DOHH2 (cell line): ENCODE measurements around the gene CDS2.

Experiments
- H3F3A ChIP-seq: fragments of 200-600 bp; sonication (generic), shearing (Covaris generic); 2 replicates; pipeline ENCODE4 v1.6.0; 2016; ENCODE audit warnings: antibody characterized with exemption, mild to moderate bottlenecking; ENCODE audit not compliant: control insufficient read depth, insufficient read depth
- H3K27ac ChIP-seq: fragments of 200-600 bp; sonication (generic); 2 replicates; pipeline ENCODE4 v1.5.1; 2014; ENCODE audit warnings: low read depth, mild to moderate bottlenecking, low read length, moderate library complexity
- H3K27me3 ChIP-seq: fragments of 200-600 bp; sonication (generic); 2 replicates; pipeline ENCODE4 v1.6.1; 2014; ENCODE audit warnings: mild to moderate bottlenecking, low read length, mixed read lengths; ENCODE audit not compliant: control insufficient read depth
- H3K36me3 ChIP-seq: fragments of 200-600 bp; sonication (generic); 2 replicates; pipeline ENCODE4 v1.6.1; 2014; ENCODE audit warnings: mild to moderate bottlenecking, low read length, moderate library complexity, mixed read lengths; ENCODE audit not compliant: control insufficient read depth
- H3K4me1 ChIP-seq: fragments of 200-600 bp; sonication (generic); 2 replicates; pipeline ENCODE4 v1.6.1; 2014; ENCODE audit warnings: mild to moderate bottlenecking, low read length, mixed read lengths; ENCODE audit not compliant: control insufficient read depth
- H3K4me2 ChIP-seq: fragments of 200-600 bp; sonication (generic); 2 replicates; pipeline ENCODE4 v1.6.0; 2014; ENCODE audit warnings: mild to moderate bottlenecking, low read length, moderate library complexity
- H3K4me3 ChIP-seq: fragments of 200-600 bp; sonication (generic); 2 replicates; pipeline ENCODE4 v1.5.1; 2014; ENCODE audit warnings: mild to moderate bottlenecking, low read length, mixed read lengths
- H3K79me2 ChIP-seq: fragments of 200-600 bp; sonication (generic); 2 replicates; pipeline ENCODE4 v1.6.1; 2014; ENCODE audit warnings: mild to moderate bottlenecking, low read length, mixed read lengths; ENCODE audit not compliant: control insufficient read depth
- H3K9me2 ChIP-seq: fragments of 200-600 bp; sonication (generic); replicated peaks from 2 replicates; pipeline ENCODE4 v1.6.1; 2014; ENCODE audit warnings: mild to moderate bottlenecking, low read length, mixed read lengths; ENCODE audit not compliant: control insufficient read depth
- H3K9me3 ChIP-seq: fragments of 200-600 bp; sonication (generic); 2 replicates; pipeline ENCODE4 v1.6.1; 2014; ENCODE audit warnings: antibody characterized with exemption, low read length, mixed read lengths; ENCODE audit not compliant: control insufficient read depth, insufficient read depth
- H4K20me1 ChIP-seq: fragments of 200-600 bp; sonication (generic); 2 replicates; pipeline ENCODE4 v1.6.0; 2014; ENCODE audit warnings: low read depth, mild to moderate bottlenecking, antibody characterized with exemption, low read length, moderate library complexity; ENCODE audit not compliant: control insufficient read depth, insufficient read depth
- EZH2phosphoT487 ChIP-seq: fragments of 200-600 bp; sonication (generic); IDR thresholded peaks from 2 replicates; pipeline ENCODE4 v1.6.1; 2017; ENCODE audit warnings: borderline replicate concordance, mild to moderate bottlenecking, antibody characterized with exemption, low read length, moderate library complexity, mixed read lengths
- TF ChIP-seq, protein P1 (sequence below): fragments of 200-600 bp; sonication (generic); IDR thresholded peaks from one replicate; pipeline ENCODE4 v1.5.1; 2014; ENCODE audit warnings: antibody characterized with exemption, mild to moderate bottlenecking, low read depth, low read length; ENCODE audit not compliant: poor library complexity, severe bottlenecking

CDS2 gene

DNA sequence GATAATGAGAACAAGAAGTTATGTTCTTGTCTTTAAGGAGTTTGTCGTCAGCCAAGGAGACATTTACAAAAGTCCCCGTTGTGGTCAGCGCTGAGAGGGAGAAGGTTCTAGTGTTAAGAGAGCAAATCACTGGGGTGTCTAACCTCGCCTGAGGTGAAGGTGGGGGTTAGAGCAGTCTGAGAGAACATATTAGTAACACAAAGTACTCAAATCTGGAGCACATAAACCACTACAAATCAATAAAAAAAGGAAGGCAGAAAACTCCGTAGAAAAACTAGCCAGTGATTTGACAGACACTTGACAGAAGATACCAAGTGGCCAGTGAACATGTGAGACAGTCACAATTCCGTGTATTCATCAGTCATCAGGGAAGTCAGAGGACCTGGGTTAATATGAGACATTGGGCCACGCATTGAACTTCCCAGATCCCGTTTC, 45.4 kb downstream of the CDS2 start:
- Histone ChIP-seq H3K79me2 (peaks cover 20% of the 10 kb centered on the region; the same call in 1 of the 2 replicates), H3K9me2 (no peaks in the 10 kb centered on the region), H3K27ac (no peak overlapping the region), H3K27me3 (no peaks in the 10 kb centered on the region), H3K36me3 (peaks cover 8% of the 10 kb centered on the region; the same call in 1 of the 2 replicates), H3K4me1 (peaks cover 18% of the 10 kb centered on the region), H3K9me3 (no peaks in the 10 kb centered on the region), H3K4me3 (no peak overlapping the region), H3F3A (no peaks in the 10 kb centered on the region), H3K4me2 (no peak overlapping the region), H4K20me1 (no peaks in the 10 kb centered on the region)
- TF ChIP-seq, protein P1, sequence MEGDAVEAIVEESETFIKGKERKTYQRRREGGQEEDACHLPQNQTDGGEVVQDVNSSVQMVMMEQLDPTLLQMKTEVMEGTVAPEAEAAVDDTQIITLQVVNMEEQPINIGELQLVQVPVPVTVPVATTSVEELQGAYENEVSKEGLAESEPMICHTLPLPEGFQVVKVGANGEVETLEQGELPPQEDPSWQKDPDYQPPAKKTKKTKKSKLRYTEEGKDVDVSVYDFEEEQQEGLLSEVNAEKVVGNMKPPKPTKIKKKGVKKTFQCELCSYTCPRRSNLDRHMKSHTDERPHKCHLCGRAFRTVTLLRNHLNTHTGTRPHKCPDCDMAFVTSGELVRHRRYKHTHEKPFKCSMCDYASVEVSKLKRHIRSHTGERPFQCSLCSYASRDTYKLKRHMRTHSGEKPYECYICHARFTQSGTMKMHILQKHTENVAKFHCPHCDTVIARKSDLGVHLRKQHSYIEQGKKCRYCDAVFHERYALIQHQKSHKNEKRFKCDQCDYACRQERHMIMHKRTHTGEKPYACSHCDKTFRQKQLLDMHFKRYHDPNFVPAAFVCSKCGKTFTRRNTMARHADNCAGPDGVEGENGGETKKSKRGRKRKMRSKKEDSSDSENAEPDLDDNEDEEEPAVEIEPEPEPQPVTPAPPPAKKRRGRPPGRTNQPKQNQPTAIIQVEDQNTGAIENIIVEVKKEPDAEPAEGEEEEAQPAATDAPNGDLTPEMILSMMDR = no peak
- no peak for TF ChIP-seq EZH2phosphoT487

DNA sequence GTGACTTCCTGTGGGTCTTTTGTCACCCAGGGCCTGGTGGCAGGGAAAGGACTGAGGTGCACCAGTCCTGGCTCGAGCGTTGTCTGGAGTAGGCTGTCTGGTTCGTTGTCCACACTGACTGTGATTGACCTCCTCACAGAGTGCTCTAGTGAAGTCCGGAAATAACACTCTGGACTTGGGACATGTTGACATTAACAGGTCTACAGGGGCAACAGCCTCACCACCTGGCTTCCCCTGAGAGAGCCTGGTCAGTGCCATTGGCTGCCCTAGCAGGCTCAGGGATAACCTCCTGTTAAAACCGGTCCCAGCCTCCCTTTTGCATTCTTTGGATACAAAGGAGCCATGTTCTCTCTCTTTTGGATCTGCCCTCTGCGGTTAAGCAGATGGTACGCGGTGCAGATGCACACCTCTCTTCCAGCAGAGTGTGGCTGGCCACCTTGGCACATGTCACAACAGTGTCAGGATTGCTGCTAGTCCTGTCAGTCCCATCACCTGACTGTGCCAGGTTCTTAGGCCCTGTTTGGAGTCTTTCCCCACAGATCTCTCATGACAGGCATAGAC, 46.2 kb downstream of the CDS2 start:
- no peaks in the 10 kb centered on the region for H3K9me3 ChIP-seq
- H3K9me2 ChIP-seq = no peaks in the 10 kb centered on the region
- H3K27ac ChIP-seq = no peak overlapping the region
- no peaks in the 10 kb centered on the region for H3K27me3 ChIP-seq
- H3K4me1 ChIP-seq = peaks cover 13% of the 10 kb centered on the region
- H3K4me2 ChIP-seq = no peak overlapping the region
- no peak overlapping the region for H3K4me3 ChIP-seq
- peaks cover 20% of the 10 kb centered on the region; the same call in 1 of the 2 replicates for H3K79me2 ChIP-seq
- H3F3A ChIP-seq = no peaks in the 10 kb centered on the region
- H3K36me3 ChIP-seq = peaks cover 11% of the 10 kb centered on the region; the same call in 1 of the 2 replicates
- TF ChIP-seq EZH2phosphoT487 = no peak
- TF ChIP-seq, protein P1 = no peak
- no peaks in the 10 kb centered on the region for H4K20me1 ChIP-seq

DNA sequence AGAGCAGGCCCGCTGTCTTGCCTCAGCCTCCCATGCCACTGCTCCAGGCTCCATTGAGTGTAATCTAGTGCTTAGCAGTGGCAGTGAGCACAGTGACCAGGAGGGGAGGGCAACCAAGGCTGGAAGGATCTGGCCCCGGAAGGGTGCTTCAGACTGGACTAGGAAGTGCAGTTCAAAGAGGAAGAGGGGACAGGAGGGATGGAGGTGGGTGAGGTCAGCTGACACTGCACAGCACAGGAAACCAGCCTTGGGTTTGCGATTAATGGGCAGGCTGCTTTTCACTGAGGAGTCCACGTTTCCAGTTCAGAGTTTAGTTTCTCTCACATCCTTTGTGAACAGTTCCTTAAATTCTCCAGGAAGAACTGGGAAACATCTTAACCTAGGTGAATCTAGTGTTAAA, 46.9 kb downstream of the CDS2 start:
- H4K20me1 ChIP-seq = no peaks in the 10 kb centered on the region
- TF ChIP-seq, protein P1 = no peak
- TF ChIP-seq EZH2phosphoT487 = no peak
- no peak overlapping the region for H3K4me3 ChIP-seq
- no peak overlapping the region for H3K27ac ChIP-seq
- no peaks in the 10 kb centered on the region for H3K9me2 ChIP-seq
- no peaks in the 10 kb centered on the region for H3K9me3 ChIP-seq
- no peaks in the 10 kb centered on the region for H3K27me3 ChIP-seq
- H3K79me2 ChIP-seq = peaks cover 18% of the 10 kb centered on the region; the same call in 1 of the 2 replicates
- peaks cover 15% of the 10 kb centered on the region; the same call in 1 of the 2 replicates for H3K36me3 ChIP-seq
- H3K4me1 ChIP-seq = peaks cover 8% of the 10 kb centered on the region
- H3F3A ChIP-seq = no peaks in the 10 kb centered on the region
- no peak overlapping the region for H3K4me2 ChIP-seq
